GM12872 (cell line): ENCODE data around the gene TLR8.

ENCODE experiments used
- TF ChIP-seq, protein P1 (sequence below): IDR thresholded peaks from 3 replicates; pipeline ENCODE4 v1.5.1; 2011; ENCODE audit warnings: low read depth, mild to moderate bottlenecking, low read length, moderate library complexity; ENCODE audit not compliant: insufficient read depth

TLR8 gene

DNA sequence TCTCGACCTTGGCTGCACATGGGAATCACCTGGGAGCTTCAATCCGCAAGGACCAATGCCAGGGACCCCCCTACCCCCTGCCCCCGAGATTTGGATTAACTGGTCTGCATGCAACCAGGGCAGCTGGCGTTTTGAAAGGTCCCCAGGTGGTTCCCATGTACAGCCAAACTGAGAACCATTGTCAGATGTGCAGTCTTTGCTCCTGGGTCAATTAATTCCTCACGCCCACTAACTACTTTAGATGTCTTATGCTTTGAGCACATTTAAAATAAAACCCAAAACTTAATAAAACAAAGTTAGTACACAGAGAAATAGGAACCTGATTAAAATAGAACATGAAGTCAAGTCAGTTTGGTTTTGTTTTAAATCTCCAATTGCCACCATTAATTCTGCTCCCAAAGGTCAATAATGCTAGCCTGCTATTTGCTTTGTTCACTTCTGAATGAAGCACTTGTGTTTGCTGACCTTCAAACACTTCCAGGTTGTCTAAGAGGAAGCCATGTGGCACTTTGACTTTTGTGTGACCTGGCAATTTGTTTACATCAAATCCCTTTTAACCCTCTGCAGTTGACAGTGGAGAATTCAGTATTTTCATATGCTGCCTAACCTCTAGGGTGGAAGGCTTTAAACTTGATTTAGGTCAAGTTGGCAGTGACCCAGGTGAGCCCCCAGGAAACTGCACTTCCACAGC, 41.3 kb downstream of the TLR8 start:
- TF ChIP-seq, protein P1, sequence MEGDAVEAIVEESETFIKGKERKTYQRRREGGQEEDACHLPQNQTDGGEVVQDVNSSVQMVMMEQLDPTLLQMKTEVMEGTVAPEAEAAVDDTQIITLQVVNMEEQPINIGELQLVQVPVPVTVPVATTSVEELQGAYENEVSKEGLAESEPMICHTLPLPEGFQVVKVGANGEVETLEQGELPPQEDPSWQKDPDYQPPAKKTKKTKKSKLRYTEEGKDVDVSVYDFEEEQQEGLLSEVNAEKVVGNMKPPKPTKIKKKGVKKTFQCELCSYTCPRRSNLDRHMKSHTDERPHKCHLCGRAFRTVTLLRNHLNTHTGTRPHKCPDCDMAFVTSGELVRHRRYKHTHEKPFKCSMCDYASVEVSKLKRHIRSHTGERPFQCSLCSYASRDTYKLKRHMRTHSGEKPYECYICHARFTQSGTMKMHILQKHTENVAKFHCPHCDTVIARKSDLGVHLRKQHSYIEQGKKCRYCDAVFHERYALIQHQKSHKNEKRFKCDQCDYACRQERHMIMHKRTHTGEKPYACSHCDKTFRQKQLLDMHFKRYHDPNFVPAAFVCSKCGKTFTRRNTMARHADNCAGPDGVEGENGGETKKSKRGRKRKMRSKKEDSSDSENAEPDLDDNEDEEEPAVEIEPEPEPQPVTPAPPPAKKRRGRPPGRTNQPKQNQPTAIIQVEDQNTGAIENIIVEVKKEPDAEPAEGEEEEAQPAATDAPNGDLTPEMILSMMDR, result no peak

DNA sequence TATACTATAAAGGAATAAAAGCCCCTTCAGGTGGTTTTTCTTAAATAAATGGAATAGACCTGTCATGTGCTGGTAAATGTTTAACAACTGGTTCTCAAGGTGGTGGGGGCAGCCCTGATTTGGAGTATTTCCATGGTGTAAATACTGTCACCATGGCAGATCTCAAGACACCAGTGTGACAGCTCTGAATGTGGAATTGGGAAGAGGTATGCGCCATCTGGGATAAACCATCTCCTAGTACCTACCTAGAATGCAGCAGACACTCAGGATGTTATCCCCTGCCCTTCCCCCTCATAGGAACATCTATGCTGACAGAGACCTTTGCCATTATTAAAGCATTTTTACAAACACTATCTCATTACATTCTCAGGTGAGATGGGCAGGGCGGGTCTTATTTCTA, 42.1 kb downstream of the TLR8 start:
- TF ChIP-seq, protein P1, result no peak

DNA sequence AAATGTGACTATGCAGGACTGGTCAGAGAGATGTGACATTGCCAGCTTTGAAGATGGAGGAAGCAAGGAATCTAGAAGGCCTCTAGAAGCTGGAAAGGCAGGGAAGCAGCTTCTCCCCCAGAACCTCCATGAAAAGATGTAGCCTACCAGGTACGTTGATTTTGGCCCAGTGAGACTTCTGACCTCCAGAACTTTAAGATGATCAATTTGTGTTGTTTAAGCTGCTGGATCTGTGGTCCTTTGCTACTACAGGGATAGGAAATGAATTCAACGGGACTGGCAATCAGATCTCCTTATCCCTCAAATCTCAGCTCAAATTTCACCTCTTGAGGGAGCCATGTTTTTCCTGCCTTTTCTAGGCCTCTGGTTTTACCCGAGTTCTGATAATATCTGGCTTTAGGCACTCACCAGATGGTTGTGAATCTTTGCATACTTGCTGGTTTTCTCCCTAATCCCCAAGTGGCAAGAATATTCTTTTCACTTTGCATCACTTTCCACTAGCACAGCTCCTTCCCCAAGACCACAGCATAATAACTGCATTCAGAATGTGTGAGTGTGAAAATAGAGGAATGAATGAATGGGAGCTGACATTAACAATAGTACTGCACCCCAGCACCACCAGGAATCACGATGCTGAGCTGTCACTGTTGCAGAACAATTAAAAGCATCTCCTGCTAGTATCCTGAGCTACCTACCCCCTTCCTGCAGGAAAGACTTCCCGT, 42.9 kb downstream of the TLR8 start:
- TF ChIP-seq, protein P1, result no peak

DNA sequence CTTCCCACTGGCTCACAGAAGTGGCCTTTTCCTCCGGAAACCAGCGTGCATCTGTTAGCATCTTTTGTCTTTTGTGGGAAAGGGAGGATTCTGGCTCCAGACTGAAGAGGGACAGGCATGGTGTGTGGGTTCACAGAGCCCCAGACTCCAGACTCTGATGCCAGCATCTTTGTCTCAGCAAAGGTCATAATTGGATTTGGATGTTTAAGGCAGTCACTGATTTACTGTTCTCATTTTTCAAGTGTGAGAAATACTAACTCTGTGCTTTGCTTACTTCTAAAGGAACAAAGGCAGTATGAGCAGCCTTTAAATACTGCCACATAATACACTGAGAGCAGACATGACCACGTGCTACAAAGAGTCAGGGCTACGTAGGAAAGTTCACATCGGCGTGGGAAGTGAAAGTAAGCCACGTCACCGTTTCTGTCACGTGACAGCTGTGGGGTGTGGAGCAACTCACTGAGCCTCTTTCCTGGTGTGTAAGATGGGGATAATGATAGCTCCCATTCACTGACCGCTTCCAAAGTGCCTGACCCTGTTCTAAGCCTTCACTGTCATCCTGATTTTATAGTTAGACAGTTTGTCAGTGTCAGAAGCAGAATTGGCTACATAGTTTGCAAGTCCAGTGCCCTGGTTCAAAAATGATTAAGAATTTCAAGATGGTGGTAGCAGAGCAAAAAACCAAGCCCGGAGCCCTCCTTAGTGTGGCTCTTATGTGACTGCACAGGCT, 43.7 kb downstream of the TLR8 start:
- TF ChIP-seq, protein P1, result no peak

DNA sequence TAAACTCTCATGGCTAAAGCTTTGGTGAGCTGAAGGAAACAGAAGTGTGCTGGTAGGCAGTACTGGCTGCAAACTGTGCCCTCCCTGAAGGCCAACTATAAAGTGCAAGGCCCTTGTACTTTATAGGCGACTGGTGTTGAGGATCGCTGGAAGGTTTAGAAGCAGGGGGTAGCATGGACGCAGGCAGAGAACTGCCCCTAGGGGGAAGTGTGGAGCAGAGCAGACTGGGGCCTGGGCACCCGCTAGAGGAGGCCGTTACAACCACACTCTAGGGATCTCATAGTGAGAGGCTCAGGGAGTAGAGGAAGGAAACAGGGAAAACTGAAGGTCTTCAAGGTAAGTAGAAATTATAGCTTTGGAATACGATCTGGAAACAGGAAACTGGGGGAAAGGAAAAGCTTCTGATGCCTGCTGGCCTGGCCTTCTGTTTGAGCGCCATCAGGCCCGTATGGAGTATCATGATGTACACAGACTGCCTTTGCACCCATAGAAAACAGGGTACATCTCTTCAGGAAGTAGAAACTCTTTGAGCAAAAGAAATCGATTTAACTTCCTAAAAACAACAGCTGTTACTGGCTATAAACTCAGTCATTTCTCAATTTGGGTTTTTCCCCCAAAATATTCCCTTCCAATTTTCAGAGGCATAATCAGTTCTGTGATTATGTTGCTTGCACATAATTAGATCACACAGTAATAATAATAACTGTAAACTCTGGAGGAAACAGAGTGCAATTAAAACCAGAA, 44.6 kb downstream of the TLR8 start:
- TF ChIP-seq, protein P1, result peak; percentile 85

DNA sequence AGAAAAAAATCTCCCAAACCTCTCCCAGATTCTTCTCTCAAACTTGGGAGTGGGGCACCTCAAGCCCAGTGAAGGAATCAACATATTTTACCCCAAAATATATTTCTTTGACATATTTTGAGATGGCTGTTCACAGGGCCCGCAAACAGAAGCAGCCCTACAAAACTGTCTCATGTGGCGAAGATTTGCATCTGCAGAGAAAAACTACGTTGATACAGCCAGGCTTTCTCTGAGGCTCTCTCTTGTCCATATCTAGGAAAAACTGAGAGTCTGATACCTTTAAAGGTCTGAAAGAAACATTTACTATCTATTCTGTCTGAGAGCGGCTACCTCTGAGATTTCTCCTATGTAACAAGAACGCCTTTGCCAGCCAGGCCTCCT, 45.2 kb downstream of the TLR8 start:
- TF ChIP-seq, protein P1, result no peak

DNA sequence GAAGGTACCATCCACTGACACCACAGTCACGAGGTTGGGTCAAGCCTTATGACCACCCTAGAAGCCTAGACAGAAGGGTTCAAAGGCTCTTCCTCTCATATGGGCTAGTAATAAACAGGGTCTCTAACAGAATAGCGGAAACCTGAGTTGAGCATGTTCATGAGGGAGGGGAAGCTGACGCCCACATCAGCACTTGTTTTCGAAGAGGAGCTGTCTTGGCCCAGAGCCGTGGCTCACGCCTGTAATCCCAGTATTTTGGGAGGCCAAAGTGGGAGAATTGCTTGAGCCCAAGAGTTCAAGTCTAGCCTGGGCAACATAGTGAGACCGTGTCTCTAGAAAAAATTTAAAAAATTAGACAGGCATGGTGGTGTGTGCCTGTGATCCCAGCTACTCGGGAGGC, 47.0 kb downstream of the TLR8 start:
- TF ChIP-seq, protein P1, result no peak
